Mammary epithelial cell (primary cell): ENCODE data around the gene MZB1.

ENCODE experiments used
- EZH2 ChIP-seq: IDR thresholded peaks from 2 replicates; pipeline ENCODE4 v1.6.1; 2012; ENCODE audit warnings: low read length, inconsistent platforms, borderline replicate concordance
- TF ChIP-seq, protein P1 (sequence below), 2 donors: IDR thresholded peaks in 1 of 2; conservative IDR thresholded peaks in 1 of 2; 2 replicates each; pipeline ENCODE4 v1.5.1; 2011 to 2012; ENCODE audit warnings: inconsistent platforms in 2 of 2, low read length in 2 of 2, mild to moderate bottlenecking in 2 of 2, control low read depth in 1 of 2, low read depth in 1 of 2; ENCODE audit not compliant: insufficient read depth in 1 of 2; ENCODE audit errors: extremely low read depth in 1 of 2

DNA sequence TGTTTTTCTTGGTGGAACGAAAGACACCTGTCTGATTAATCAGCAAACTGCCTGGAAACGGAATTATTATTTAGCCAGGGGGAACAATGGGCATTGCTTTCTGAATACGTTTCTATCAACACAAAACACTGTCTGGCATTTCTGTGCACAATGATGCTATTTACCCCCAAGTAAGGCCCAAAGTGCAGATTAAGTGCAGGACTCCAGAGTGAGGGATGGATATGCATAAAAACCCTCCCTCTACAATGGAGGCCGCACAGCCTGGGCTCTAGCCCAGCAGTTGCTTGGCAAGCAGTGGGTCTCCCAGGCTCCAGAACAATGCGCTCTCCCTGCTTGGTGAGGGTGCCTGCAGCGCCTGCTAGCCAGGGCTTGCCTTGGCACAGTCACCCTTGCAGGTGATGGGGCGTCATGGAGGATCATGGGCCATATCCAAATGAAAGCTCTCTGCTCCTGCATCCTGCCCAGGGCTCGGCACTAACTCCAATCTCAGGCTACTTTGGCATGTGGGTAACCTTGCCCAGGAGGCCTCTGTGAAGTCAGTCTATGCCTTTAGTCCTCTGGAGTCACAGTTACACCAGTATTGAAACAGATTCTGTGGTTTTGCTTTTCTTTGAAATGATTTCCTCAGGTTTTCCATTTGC is 25.6 kb upstream of the MZB1 start:
- TF ChIP-seq, protein P1, sequence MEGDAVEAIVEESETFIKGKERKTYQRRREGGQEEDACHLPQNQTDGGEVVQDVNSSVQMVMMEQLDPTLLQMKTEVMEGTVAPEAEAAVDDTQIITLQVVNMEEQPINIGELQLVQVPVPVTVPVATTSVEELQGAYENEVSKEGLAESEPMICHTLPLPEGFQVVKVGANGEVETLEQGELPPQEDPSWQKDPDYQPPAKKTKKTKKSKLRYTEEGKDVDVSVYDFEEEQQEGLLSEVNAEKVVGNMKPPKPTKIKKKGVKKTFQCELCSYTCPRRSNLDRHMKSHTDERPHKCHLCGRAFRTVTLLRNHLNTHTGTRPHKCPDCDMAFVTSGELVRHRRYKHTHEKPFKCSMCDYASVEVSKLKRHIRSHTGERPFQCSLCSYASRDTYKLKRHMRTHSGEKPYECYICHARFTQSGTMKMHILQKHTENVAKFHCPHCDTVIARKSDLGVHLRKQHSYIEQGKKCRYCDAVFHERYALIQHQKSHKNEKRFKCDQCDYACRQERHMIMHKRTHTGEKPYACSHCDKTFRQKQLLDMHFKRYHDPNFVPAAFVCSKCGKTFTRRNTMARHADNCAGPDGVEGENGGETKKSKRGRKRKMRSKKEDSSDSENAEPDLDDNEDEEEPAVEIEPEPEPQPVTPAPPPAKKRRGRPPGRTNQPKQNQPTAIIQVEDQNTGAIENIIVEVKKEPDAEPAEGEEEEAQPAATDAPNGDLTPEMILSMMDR (conservative IDR thresholded peaks at IDR 0.05 in 1 of 2, IDR thresholded peaks at IDR 0.05 in 1 of 2; ENCODE audit: extremely low read depth in 1 of 2, insufficient read depth in 1 of 2, low read depth in 1 of 2, low read length in 2 of 2), result no peak
- TF ChIP-seq EZH2, result no peak
